ENCODE data around the gene CTTNBP2. TPM values are rescaled to one million over a fixed set of nuclear protein-coding genes. Genes with fewer than 3 reads are reported as not detected.

Gene CTTNBP2
- total and polyA plus RNA-seq, 2 donors (not counting 1 experiment from before 2014, with no cell fraction given): 0.04 to 0.27 TPM

GRCh38 chr7:117901089-117901797 lies 28.0 kb upstream of the CTTNBP2 start:
- no peak overlapping the region for H3K4me2 ChIP-seq (replicated peaks; ENCODE audit: low read depth, low read length, poor library complexity, severe bottlenecking)
- POLR2A ChIA-PET: no interaction called here
- no peaks in the 10 kb centered on the region for H3K27me3 ChIP-seq (replicated peaks in 1 of 4; ENCODE audit: control extremely low read depth in 1 of 4, control insufficient read depth in 3 of 4, insufficient read depth in 4 of 4, low read length in 3 of 4)
- H3K79me2 ChIP-seq (ENCODE audit: control insufficient read depth, insufficient read depth, low read length): no peaks in the 10 kb centered on the region
- CTCF ChIA-PET: interaction anchor here (0.8 kb wide), 1 partner anchor 8 kb away, joined by 3 read pairs; no protein-coding TSS in a partner anchor
- ATAC-seq (ENCODE audit: low read depth): no peak
- Mint-ChIP-seq H3K27ac (no peak overlapping the region), H3K9me3 (ENCODE audit: insufficient read depth) (no peaks in the 10 kb centered on the region), H3K4me3 (no peak overlapping the region), H3K27me3 (no peaks in the 10 kb centered on the region), H3K4me1 (no peaks in the 10 kb centered on the region)
- no peak overlapping the region for H3K9ac ChIP-seq (ENCODE audit: low read length)
- H3K27ac ChIP-seq (ENCODE audit: low read length in 2 of 2): no peak overlapping the region
- H3K36me3 ChIP-seq (replicated peaks in 1 of 2; ENCODE audit: control extremely low read depth in 1 of 2, control insufficient read depth in 1 of 2, extremely low read depth in 1 of 2, insufficient read depth in 2 of 2, low read length in 1 of 2): no peaks in the 10 kb centered on the region
- no peaks in the 10 kb centered on the region for H3K9me3 ChIP-seq (ENCODE audit: control extremely low read depth in 1 of 3, control insufficient read depth in 2 of 3, insufficient read depth in 1 of 3, low read length in 2 of 3)
- intact Hi-C loops (cut with micrococcal nuclease): no loop called here
- no peak overlapping the region for H3K4me3 ChIP-seq (ENCODE audit: control extremely low read depth in 1 of 5, extremely low read depth in 1 of 5, insufficient read depth in 1 of 5, low read depth in 2 of 5, low read length in 4 of 5)
- no peaks in the 10 kb centered on the region for H4K20me1 ChIP-seq (ENCODE audit: control insufficient read depth, insufficient read depth, low read length, poor library complexity, severe bottlenecking)
- TF ChIP-seq, protein P1, sequence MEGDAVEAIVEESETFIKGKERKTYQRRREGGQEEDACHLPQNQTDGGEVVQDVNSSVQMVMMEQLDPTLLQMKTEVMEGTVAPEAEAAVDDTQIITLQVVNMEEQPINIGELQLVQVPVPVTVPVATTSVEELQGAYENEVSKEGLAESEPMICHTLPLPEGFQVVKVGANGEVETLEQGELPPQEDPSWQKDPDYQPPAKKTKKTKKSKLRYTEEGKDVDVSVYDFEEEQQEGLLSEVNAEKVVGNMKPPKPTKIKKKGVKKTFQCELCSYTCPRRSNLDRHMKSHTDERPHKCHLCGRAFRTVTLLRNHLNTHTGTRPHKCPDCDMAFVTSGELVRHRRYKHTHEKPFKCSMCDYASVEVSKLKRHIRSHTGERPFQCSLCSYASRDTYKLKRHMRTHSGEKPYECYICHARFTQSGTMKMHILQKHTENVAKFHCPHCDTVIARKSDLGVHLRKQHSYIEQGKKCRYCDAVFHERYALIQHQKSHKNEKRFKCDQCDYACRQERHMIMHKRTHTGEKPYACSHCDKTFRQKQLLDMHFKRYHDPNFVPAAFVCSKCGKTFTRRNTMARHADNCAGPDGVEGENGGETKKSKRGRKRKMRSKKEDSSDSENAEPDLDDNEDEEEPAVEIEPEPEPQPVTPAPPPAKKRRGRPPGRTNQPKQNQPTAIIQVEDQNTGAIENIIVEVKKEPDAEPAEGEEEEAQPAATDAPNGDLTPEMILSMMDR (IDR thresholded peaks at IDR 0.05): no peak
- no peak for TF ChIP-seq EZH2 (IDR thresholded peaks at IDR 0.05; ENCODE audit: borderline replicate concordance, insufficient read depth, low read depth, low read length, poor library complexity, severe bottlenecking)
- 77% methylated on average over 4 of the region's 5 CpGs for WGBS (ENCODE audit: insufficient coverage)
- no peak for DNase-seq
- H3K4me1 ChIP-seq (ENCODE audit: control insufficient read depth in 2 of 2, insufficient read depth in 2 of 2, low read length in 2 of 2): no peaks in the 10 kb centered on the region
- H2AFZ ChIP-seq (ENCODE audit: insufficient read depth, low read depth, low read length, poor library complexity, severe bottlenecking): no peak overlapping the region

- Mint-ChIP-seq H3K4me3 (no peak overlapping the region), H3K9me3 (ENCODE audit: insufficient read depth) (no peaks in the 10 kb centered on the region), H3K27me3 (peaks cover 4% of the 10 kb centered on the region), H3K4me1 (no peaks in the 10 kb centered on the region), H3K27ac (no peak overlapping the region)
- no peaks in the 10 kb centered on the region for H3K36me3 ChIP-seq (replicated peaks in 1 of 2; ENCODE audit: control extremely low read depth in 1 of 2, control insufficient read depth in 1 of 2, extremely low read depth in 1 of 2, insufficient read depth in 2 of 2, low read length in 1 of 2)
- ATAC-seq (ENCODE audit: low read depth): no peak
- H3K4me3 ChIP-seq (ENCODE audit: control extremely low read depth in 1 of 5, extremely low read depth in 1 of 5, insufficient read depth in 1 of 5, low read depth in 2 of 5, low read length in 4 of 5): no peak overlapping the region
- no peaks in the 10 kb centered on the region for H3K27me3 ChIP-seq (replicated peaks in 1 of 4; ENCODE audit: control extremely low read depth in 1 of 4, control insufficient read depth in 3 of 4, insufficient read depth in 4 of 4, low read length in 3 of 4)
- TF ChIP-seq EZH2 (IDR thresholded peaks at IDR 0.05; ENCODE audit: borderline replicate concordance, insufficient read depth, low read depth, low read length, poor library complexity, severe bottlenecking): no peak
- TF ChIP-seq, protein P1 (IDR thresholded peaks at IDR 0.05): no peak
- ChIA-PET CTCF (no interaction called here), POLR2A (no interaction called here)
- no peaks in the 10 kb centered on the region for H3K9me3 ChIP-seq (ENCODE audit: control extremely low read depth in 1 of 3, control insufficient read depth in 2 of 3, insufficient read depth in 1 of 3, low read length in 2 of 3)
- H3K4me1 ChIP-seq (ENCODE audit: control insufficient read depth in 2 of 2, insufficient read depth in 2 of 2, low read length in 2 of 2): no peaks in the 10 kb centered on the region
- no peaks in the 10 kb centered on the region for H3K79me2 ChIP-seq (ENCODE audit: control insufficient read depth, insufficient read depth, low read length)
- H3K9ac ChIP-seq (ENCODE audit: low read length): no peak overlapping the region
- no peak overlapping the region for H3K4me2 ChIP-seq (replicated peaks; ENCODE audit: low read depth, low read length, poor library complexity, severe bottlenecking)
- no peaks in the 10 kb centered on the region for H4K20me1 ChIP-seq (ENCODE audit: control insufficient read depth, insufficient read depth, low read length, poor library complexity, severe bottlenecking)
- no peak overlapping the region for H2AFZ ChIP-seq (ENCODE audit: insufficient read depth, low read depth, low read length, poor library complexity, severe bottlenecking)
- no peak overlapping the region for H3K27ac ChIP-seq (ENCODE audit: low read length in 2 of 2)
- intact Hi-C loops (cut with micrococcal nuclease): no loop called here
- DNase-seq: no peak
Observed at GRCh38 chr7:117896339-117896738, 23.1 kb upstream of the CTTNBP2 start.
